ENCODE results near the gene CHD5.

The CHD5 gene

GRCh38 chr1:6130036-6130435 is 50.1 kb downstream of the CHD5 start:
- DNase-seq = no peak

- no peak for DNase-seq
Measured at GRCh38 chr1:6129313-6129712, 50.8 kb downstream of the CHD5 start.

DNA sequence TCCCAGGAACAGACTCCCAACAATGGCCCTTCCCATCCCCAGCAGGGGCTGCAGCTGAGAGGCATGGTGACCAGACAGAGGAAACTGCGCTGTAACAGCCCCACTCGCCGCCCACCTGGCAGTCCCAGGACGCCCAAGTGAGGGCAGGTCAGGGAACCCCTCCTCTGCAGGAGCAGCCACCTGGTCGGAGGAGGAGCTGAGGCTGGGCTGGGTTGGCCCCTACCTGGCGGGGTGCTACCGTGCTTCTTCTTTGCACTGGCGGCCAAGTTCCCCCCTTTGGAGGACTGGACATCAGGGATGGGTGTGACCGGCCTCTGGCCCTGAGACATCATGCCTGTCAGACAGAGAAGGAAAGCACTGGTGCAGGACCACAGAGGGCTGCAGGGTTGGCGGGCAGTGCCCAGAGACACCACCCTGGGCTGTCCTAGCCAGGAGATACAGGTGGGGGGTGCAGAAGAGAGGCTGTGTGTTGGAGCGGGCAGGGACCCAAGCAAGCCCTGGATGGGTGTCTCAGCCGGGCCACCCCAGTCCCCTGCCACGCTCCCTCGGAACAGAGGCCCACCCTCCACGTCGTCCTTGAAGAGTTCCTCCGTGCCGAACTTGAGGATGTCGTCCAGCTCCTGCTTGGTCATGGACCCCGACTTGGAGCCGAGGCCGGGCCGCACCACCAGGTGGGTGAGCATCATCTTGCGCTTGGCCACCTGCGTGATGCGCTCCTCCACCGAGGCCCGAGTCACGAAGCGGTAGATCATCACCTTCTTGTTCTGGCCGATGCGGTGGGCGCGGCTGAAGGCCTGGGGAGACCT is 51.6 kb downstream of the CHD5 start:
- DNase-seq = no peak

DNA sequence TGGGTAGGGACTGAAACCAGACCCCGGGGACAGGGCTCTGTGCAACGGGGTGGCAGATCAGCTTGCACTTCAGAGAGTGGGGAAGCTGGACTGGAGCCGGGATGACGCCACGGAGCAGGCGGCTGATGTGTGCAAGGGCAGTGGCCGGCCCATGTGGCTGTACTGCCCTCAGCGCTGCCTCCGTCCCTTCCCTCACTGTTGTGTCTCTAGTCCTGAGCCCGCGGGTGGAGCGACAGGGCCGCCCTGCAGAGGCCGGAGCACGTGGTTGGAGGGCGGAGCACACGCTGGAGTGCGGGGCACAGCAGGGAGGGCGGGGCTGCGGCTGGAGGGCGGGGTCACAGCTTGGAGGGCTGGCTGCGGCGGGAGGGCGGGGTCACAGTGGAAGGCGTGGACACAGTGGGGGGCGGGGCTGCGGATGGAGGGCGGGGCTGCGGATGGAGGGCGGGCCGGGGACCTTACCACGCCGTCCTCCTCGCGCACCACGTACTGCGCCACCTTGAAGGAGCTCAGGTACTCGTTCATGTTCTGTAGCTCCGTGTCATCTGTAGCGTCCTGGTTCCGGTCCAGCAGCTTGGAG is 52.4 kb downstream of the CHD5 start:
- peak; percentile 56 to 62 for DNase-seq

DNA sequence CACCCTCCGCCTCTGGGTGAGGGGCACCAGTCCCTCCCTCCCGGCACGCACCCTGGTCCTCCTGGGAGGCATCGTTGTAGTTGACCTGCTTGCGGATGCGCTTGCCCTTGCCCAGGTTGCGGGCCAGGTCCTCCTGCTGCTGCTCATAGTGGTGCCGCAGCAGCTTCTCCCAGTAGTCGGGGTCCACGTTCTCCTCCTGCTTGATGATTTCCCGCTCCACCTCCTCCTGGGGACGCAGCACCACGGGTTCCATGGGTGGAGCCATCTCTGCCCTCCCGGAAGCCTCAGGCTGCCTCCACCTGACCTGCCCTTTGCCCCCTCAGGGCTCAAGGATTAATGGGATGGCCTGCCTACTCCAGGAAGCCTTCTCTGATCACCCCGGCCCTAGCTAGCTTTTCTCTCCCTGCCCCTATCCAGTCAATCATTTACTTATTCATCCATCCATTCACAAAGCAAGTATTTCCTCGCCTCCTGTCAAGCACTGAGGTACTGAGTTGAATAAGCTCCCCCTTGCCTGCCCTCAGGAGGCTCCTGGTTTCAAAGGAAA is 53.5 kb downstream of the CHD5 start:
- DNase-seq = no peak

DNA sequence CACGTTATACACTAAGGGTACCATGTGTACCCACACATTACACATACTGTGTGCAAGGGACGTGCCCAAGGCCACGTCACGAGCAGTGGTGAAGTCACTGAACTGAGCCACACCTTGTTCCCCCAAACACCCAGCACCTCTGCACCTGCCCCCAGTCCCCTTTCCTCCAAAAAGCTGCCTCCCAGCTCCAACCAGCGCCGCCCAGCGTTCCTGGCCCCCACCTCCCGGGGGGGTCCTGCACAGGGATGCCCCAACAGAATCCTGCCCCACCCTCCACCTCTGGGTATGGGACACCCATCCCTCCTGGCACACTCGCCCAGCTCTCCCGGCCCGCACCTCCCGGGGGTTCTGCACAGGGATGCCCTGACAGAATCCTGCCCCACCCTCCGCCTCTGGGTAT is 54.1 kb downstream of the CHD5 start:
- DNase-seq = no peak

DNA sequence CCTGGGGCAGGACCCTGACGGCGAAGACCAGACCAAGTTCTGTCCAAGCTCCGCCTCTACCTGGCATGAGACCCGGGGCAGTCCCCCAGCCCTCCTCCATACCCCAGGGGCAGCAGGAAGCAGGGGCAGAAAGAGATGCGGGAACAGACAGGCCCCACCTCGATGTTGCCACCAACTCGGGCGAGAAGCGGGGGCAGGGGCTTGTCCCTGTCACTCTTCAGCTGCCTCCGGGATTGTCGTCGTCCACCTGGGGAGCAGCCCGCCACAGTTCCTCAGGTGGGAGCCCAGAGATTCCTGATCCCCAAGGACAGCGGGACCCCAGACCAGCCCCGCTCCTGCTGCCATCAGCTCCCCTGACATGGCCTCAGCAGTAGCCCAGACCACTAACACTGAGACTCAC is 54.8 kb downstream of the CHD5 start:
- DNase-seq = no peak

DNA sequence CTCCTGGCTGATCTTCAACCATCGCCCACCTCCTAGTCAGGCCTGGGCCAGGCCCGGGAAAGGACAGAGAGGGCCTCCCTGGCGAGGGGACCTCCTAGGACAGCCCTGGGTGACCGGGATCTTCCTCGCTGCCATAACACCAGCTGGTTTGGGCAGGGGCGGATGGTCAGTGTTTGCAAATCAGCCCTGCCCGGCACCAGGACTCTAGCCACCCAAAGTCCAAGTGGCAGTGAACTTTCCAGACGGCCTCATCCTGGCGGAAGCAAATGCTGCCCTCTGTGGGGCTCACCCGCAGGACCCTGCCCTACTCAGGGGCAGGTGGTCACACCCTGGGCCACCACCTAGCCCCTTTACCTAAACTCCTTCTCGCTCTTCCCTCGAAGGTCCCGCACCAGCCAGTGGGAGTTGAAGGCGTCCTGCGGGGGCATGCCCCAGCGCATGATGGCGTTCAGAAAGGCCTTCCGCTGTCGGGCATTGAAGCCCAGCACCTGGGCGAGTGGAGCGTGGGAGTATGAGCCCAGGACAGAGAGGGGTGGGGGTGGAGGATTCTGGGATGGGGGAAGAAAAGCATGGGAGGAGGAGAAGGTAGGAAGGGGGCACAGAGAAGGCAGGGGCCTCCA is 55.3 kb downstream of the CHD5 start:
- DNase-seq = no peak

GRCh38 chr1:6124341-6124740 is 55.8 kb downstream of the CHD5 start:
- DNase-seq = no peak

DNA sequence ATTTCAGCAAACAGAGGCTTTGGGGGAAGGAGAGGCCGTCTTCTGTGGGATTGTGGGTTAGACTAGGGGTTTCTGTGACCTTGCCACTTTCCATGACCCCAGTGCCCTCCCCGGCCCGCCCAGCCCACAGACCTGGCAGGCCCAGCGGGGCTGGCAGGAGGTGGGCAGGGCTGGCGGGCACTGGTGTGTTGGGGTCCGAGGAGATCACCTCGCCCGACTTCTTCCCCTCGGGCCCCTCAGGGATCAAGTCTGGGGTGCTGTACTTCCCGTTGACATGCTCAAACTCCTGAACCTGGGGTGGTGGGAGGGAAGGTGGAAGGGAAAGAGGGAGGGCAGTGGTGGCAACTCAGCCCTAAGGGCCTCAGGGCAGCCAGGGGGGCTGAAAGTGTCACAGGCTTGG is 56.3 kb downstream of the CHD5 start:
- DNase-seq = no peak

DNA sequence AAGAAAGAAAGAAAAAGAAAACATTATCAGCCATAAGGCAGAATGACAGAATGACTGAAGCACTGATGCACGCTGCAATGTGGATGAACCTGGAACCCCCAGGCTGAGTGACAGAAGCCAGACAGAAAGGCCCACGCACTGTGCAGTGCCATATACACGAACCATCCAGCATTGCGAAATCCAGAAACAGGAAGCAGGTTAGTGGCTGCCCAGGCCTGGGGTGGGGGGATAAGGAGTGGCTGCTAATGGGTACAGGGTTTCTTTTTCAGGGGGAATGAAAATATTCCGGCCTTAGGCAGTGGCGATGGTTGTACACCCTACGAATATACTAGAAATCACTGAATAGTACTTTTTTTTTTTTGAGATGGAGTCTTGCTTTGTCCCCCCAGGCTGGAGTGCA is 57.0 kb downstream of the CHD5 start:
- DNase-seq = no peak

DNA sequence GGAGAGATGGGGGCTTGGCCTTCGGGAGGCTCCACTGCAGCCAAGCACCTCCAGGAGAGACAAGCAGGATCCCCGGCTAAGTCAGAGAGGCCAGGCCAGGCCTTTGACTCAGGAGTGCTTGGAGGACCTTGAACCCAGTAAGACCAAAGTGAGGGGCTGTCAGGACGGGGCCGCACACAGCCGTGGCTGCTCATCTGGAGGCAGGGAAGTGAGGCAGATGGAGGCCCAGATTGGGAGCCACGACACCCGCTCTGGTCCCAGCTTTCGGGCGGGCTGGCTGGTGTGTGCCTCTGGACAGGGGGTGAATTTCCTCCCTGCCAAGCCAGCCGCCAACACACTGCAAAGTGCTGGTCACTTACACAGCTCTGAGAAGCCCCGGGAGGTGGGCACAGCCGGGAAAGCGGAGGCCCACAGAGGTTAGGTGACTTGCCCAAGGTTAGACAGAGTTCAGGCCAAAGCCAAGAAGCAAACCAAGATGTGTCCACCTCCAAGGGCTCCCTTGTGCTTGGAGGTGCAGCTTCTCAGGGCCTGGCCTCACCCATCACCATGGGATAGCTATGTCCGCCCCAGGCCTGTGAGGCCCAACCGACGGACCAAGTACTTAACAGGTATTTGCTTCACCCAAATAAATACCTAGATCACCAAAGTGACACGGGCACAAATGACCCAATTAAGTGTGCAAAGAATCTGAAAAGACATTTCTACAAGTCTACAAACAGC is 58.3 kb downstream of the CHD5 start:
- no peak for DNase-seq

DNA sequence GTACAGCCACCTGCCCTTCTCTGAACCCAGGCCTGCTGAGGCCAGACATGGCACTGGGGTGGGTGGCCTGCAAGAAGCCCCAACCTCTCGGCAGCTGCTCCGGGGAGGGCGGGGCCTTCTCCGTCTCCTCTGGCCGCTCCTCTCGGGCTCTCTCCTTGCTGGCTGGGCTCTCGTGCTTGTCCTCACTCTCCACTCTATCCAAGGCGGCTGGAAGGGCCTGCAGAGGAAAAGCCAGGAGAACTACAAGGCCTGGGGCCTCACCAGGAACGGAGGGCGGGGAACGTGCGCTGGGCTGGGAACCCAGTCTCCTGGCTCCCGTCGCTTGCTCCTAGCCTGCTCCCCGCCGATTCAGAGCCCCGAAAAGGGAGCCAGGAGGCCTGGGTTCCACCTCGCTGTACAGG is 59.1 kb downstream of the CHD5 start:
- DNase-seq = no peak

DNA sequence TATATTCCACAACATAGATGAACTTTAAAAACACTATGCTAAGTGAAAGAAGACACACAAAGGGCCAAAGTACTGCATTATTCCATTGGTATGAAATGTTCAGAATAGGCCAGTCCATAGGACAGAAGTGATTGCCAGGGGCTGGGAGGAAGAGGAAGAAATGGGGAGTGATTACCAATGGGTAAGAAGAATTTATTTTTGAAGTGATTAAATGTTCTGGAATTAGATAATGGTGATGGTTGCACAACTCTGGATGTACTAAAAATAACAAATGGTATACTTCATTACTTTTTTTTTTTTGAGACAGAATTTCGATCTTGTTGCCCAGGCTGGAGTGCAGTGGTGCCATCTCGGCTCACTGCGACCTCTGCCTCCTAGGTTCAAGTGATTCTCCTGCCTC is 61.7 kb downstream of the CHD5 start:
- no peak for DNase-seq

- DNase-seq = no peak
Measured at GRCh38 chr1:6117624-6118023, 62.5 kb downstream of the CHD5 start.

DNA sequence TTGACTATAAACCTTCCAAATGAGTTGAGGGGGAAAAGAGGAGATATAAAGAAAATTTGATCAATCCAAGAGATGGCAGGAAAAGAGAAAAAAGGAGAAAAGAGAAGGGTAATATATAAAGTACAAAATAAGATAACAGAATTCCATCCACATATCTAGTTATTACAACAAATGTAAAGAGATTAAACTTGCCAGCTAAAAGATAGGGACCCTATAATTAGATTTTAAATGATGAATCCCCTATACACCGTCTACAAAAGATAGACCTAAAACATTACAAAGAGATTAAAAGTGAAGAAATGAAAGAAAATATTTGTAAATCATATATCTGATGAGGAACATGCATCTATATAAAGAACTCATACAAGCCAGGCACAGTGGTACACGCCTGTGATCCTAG is 63.1 kb downstream of the CHD5 start:
- no peak for DNase-seq

DNA sequence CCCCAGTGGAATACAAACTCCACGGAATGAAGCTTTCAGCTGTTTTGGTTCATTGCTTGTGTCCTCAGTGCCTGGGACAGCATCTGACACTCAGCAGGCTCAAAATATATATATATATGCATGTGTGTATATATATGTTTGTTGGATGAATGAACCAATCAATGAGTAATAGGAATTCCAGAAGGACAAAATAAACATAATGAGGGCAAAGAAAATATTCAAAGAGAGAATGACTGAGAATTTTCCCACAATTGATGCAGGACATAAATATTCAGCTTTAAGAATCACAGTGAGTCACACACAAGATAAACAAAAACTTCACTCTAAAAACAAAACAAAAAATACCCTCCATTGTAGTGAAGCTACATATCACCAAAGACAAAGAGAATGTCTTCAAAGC is 64.0 kb downstream of the CHD5 start:
- DNase-seq = no peak

GRCh38 chr1:6113745-6114144 is 66.4 kb downstream of the CHD5 start:
- DNase-seq = no peak

DNA sequence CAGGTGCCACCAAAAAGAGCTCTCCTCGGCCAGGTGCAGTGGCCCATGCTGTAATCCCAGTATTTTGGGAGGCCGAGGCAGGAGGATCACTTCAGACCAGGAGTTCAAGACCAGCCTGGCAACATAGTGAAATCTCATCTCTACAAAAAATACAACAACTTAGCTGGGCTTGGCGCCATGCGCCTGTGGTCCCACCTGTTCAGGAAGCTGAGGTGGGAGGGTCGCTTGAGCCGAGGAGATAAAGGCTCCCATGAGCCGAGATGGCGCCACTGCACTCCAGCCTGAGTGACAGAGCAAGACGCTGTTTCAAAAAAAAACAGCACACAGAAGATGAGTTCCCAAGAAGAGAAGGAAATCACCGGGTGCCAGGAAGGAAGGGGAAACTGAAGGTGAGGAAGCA is 67.0 kb downstream of the CHD5 start:
- DNase-seq = no peak

DNA sequence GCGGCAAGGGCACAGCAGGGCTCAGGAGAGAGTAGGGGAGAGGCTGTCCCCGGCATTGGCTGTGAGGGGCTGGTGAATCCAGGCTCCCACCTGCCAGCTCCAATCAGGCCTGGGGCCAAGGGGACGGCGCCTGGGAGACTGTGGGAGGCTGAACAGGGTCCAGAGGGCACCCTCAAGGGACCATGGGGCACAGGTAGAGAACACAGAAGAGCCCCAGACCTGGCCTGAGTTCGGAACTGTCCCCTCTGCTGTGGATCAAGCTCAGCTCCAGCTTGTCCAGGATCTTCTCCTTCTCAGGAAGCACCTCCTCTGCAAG is 67.5 kb downstream of the CHD5 start:
- DNase-seq = no peak

GRCh38 chr1:6111991-6112689 is 68.0 kb downstream of the CHD5 start:
- no peak for DNase-seq

- no peak for DNase-seq
Measured at GRCh38 chr1:6111571-6111970, 68.5 kb downstream of the CHD5 start.

DNA sequence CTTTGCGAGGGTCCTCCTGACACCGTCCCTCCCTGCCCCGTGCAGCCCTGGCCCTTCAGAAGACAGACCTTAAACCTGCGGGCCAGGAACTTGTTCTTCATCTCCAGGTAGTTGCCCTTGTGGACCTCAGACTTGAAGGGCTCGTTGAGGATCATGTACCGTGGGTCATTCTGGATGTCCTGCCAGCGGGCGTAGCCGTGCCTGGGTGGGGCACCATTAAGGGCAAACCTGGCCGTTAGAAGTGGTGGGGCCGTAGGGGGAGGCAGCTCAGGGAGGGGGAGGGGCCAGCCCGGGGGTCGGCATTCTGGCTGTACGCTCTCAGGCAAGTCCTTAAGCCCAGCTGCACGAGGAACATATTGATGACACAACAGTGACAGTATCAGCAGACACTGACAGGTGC is 69.8 kb downstream of the CHD5 start:
- DNase-seq = no peak
